DOHH2 (cell line): Measurements from ENCODE around the gene NAB1.

ENCODE experiments used
- H3F3A ChIP-seq: fragments of 200-600 bp; sonication (generic), shearing (Covaris generic); 2 replicates; pipeline ENCODE4 v1.6.0; 2016; ENCODE audit warnings: antibody characterized with exemption, mild to moderate bottlenecking; ENCODE audit not compliant: control insufficient read depth, insufficient read depth
- H3K27ac ChIP-seq: fragments of 200-600 bp; sonication (generic); 2 replicates; pipeline ENCODE4 v1.5.1; 2014; ENCODE audit warnings: low read depth, mild to moderate bottlenecking, low read length, moderate library complexity
- H3K27me3 ChIP-seq: fragments of 200-600 bp; sonication (generic); 2 replicates; pipeline ENCODE4 v1.6.1; 2014; ENCODE audit warnings: mild to moderate bottlenecking, low read length, mixed read lengths; ENCODE audit not compliant: control insufficient read depth
- H3K36me3 ChIP-seq: fragments of 200-600 bp; sonication (generic); 2 replicates; pipeline ENCODE4 v1.6.1; 2014; ENCODE audit warnings: mild to moderate bottlenecking, low read length, moderate library complexity, mixed read lengths; ENCODE audit not compliant: control insufficient read depth
- H3K4me1 ChIP-seq: fragments of 200-600 bp; sonication (generic); 2 replicates; pipeline ENCODE4 v1.6.1; 2014; ENCODE audit warnings: mild to moderate bottlenecking, low read length, mixed read lengths; ENCODE audit not compliant: control insufficient read depth
- H3K4me2 ChIP-seq: fragments of 200-600 bp; sonication (generic); 2 replicates; pipeline ENCODE4 v1.6.0; 2014; ENCODE audit warnings: mild to moderate bottlenecking, low read length, moderate library complexity
- H3K4me3 ChIP-seq: fragments of 200-600 bp; sonication (generic); 2 replicates; pipeline ENCODE4 v1.5.1; 2014; ENCODE audit warnings: mild to moderate bottlenecking, low read length, mixed read lengths
- H3K79me2 ChIP-seq: fragments of 200-600 bp; sonication (generic); 2 replicates; pipeline ENCODE4 v1.6.1; 2014; ENCODE audit warnings: mild to moderate bottlenecking, low read length, mixed read lengths; ENCODE audit not compliant: control insufficient read depth
- H3K9me2 ChIP-seq: fragments of 200-600 bp; sonication (generic); replicated peaks from 2 replicates; pipeline ENCODE4 v1.6.1; 2014; ENCODE audit warnings: mild to moderate bottlenecking, low read length, mixed read lengths; ENCODE audit not compliant: control insufficient read depth
- H3K9me3 ChIP-seq: fragments of 200-600 bp; sonication (generic); 2 replicates; pipeline ENCODE4 v1.6.1; 2014; ENCODE audit warnings: antibody characterized with exemption, low read length, mixed read lengths; ENCODE audit not compliant: control insufficient read depth, insufficient read depth
- H4K20me1 ChIP-seq: fragments of 200-600 bp; sonication (generic); 2 replicates; pipeline ENCODE4 v1.6.0; 2014; ENCODE audit warnings: low read depth, mild to moderate bottlenecking, antibody characterized with exemption, low read length, moderate library complexity; ENCODE audit not compliant: control insufficient read depth, insufficient read depth
- CTCF ChIP-seq: fragments of 200-600 bp; sonication (generic); IDR thresholded peaks from one replicate; pipeline ENCODE4 v1.5.1; 2014; ENCODE audit warnings: antibody characterized with exemption, mild to moderate bottlenecking, low read depth, low read length; ENCODE audit not compliant: poor library complexity, severe bottlenecking
- EZH2phosphoT487 ChIP-seq: fragments of 200-600 bp; sonication (generic); IDR thresholded peaks from 2 replicates; pipeline ENCODE4 v1.6.1; 2017; ENCODE audit warnings: borderline replicate concordance, mild to moderate bottlenecking, antibody characterized with exemption, low read length, moderate library complexity, mixed read lengths

The NAB1 gene

GRCh38 chr2:190649035-190649797 is at the start of gene NAB1:
Gene NAB1 (plus strand): TSS chr2:190649083. CDS start chr2:190659177, 10,094 bp downstream.
- Histone ChIP-seq H3K27ac (peak within 1 kb of the TSS; percentile 62), H3K79me2 (peaks cover 52% of the 10 kb centered on the region), H3K36me3 (peaks cover 14% of the 10 kb centered on the region), H3K9me2 (no peaks in the 10 kb centered on the region), H3K9me3 (no peaks in the 10 kb centered on the region), H3K27me3 (no peaks in the 10 kb centered on the region), H4K20me1 (peaks cover 4% of the 10 kb centered on the region; the same call in 1 of the 2 replicates), H3K4me1 (peaks cover 35% of the 10 kb centered on the region), H3F3A (peaks cover 13% of the 10 kb centered on the region), H3K4me3 (peak within 1 kb of the TSS; percentile 97), H3K4me2 (peak within 1 kb of the TSS; percentile 96)
- TF ChIP-seq CTCF (no peak), EZH2phosphoT487 (no peak)

- H3K36me3 ChIP-seq = no peaks in the 10 kb centered on the region
- peaks cover 19% of the 10 kb centered on the region for H3K4me1 ChIP-seq
- H3K4me3 ChIP-seq = no peak overlapping the region
- no peaks in the 10 kb centered on the region for H3K27me3 ChIP-seq
- no peaks in the 10 kb centered on the region for H3K79me2 ChIP-seq
- H3K27ac ChIP-seq = no peak overlapping the region
- H4K20me1 ChIP-seq = no peaks in the 10 kb centered on the region
- H3K9me2 ChIP-seq = no peaks in the 10 kb centered on the region
- no peaks in the 10 kb centered on the region for H3F3A ChIP-seq
- H3K9me3 ChIP-seq = no peaks in the 10 kb centered on the region
- no peak for TF ChIP-seq CTCF
- no peak for TF ChIP-seq EZH2phosphoT487
- no peak overlapping the region for H3K4me2 ChIP-seq
Measured at GRCh38 chr2:190599546-190600220, 49.2 kb upstream of the NAB1 start.

- Histone ChIP-seq H3K9me2 (no peaks in the 10 kb centered on the region), H3K4me1 (peaks cover 19% of the 10 kb centered on the region), H3K27me3 (no peaks in the 10 kb centered on the region), H3K27ac (no peak overlapping the region), H4K20me1 (no peaks in the 10 kb centered on the region), H3K79me2 (no peaks in the 10 kb centered on the region), H3K4me3 (no peak overlapping the region), H3K36me3 (no peaks in the 10 kb centered on the region), H3K9me3 (no peaks in the 10 kb centered on the region), H3K4me2 (no peak overlapping the region), H3F3A (no peaks in the 10 kb centered on the region)
- TF ChIP-seq EZH2phosphoT487 (no peak), CTCF (no peak)
Measured at GRCh38 chr2:190600293-190601103, 48.4 kb upstream of the NAB1 start.
